ENCODE measurements around the gene THPO.

Gene THPO

GRCh38 chr3:184337399-184337714 lies 40.6 kb downstream of the THPO start, which contains the start of gene FAM131A:
Gene FAM131A (plus strand): TSS chr3:184337600. CDS start chr3:184337631, 31 bp downstream.
- H3K4me1 ChIP-seq (ENCODE audit: control insufficient read depth in 1 of 2, insufficient read depth in 1 of 2, low read depth in 1 of 2, low read length in 1 of 2): peaks cover 15 to 23% of the 10 kb centered on the region in 2 experiments
- H3K27ac ChIP-seq: peak within 1 kb of the TSS; percentile 88
- peaks cover 31% of the 10 kb centered on the region for H3K36me3 ChIP-seq
- no peaks in the 10 kb centered on the region for H3K9me3 ChIP-seq
- peaks cover 26% of the 10 kb centered on the region for H3K27me3 ChIP-seq
- peak within 1 kb of the TSS; percentile 79 to 95 for H3K4me3 ChIP-seq (ENCODE audit: low read depth in 1 of 2, low read length in 1 of 2)
- TF ChIP-seq CTCF (IDR thresholded peaks at IDR 0.05): no peak

GRCh38 chr3:184336547-184337398 lies 41.2 kb downstream of the THPO start:
- Histone ChIP-seq H3K36me3 (peaks cover 31% of the 10 kb centered on the region), H3K27ac (peak overlapping the region; percentile 88), H3K9me3 (no peaks in the 10 kb centered on the region), H3K4me3 (ENCODE audit: low read depth in 1 of 2, low read length in 1 of 2) (peak overlapping the region; percentile 79 to 95), H3K4me1 (ENCODE audit: control insufficient read depth in 1 of 2, insufficient read depth in 1 of 2, low read depth in 1 of 2, low read length in 1 of 2) (peaks cover 15 to 23% of the 10 kb centered on the region in 2 experiments), H3K27me3 (peaks cover 26% of the 10 kb centered on the region)
- TF ChIP-seq CTCF (IDR thresholded peaks at IDR 0.05): no peak

- peaks cover 15 to 23% of the 10 kb centered on the region in 2 experiments for H3K4me1 ChIP-seq (ENCODE audit: control insufficient read depth in 1 of 2, insufficient read depth in 1 of 2, low read depth in 1 of 2, low read length in 1 of 2)
- peak overlapping the region; percentile 79 to 95 for H3K4me3 ChIP-seq (ENCODE audit: low read depth in 1 of 2, low read length in 1 of 2)
- TF ChIP-seq CTCF (IDR thresholded peaks at IDR 0.05): no peak
Observed at GRCh38 chr3:184335661-184336546, 42.1 kb downstream of the THPO start.

GRCh38 chr3:184335291-184335660 lies 42.7 kb downstream of the THPO start:
- H3K27ac ChIP-seq: peak overlapping the region; percentile 88
- H3K27me3 ChIP-seq: peaks cover 26% of the 10 kb centered on the region
- H3K4me3 ChIP-seq (ENCODE audit: low read depth in 1 of 2, low read length in 1 of 2): peak overlapping the region; percentile 79 to 95
- H3K36me3 ChIP-seq: peaks cover 41% of the 10 kb centered on the region
- no peak for TF ChIP-seq CTCF (IDR thresholded peaks at IDR 0.05)
- no peaks in the 10 kb centered on the region for H3K9me3 ChIP-seq
- peaks cover 15 to 23% of the 10 kb centered on the region in 2 experiments for H3K4me1 ChIP-seq (ENCODE audit: control insufficient read depth in 1 of 2, insufficient read depth in 1 of 2, low read depth in 1 of 2, low read length in 1 of 2)

More at GRCh38 chr3:184335661-184336546, 42.1 kb downstream of the THPO start:
- Histone ChIP-seq H3K9me3 (no peaks in the 10 kb centered on the region), H3K36me3 (peaks cover 38% of the 10 kb centered on the region), H3K27ac (peak overlapping the region; percentile 88), H3K27me3 (peaks cover 26% of the 10 kb centered on the region)

- Histone ChIP-seq H3K9me3 (no peaks in the 10 kb centered on the region), H3K4me1 (ENCODE audit: control insufficient read depth in 1 of 2, insufficient read depth in 1 of 2, low read depth in 1 of 2, low read length in 1 of 2) (peaks cover 15 to 23% of the 10 kb centered on the region in 2 experiments), H3K27me3 (peaks cover 26% of the 10 kb centered on the region), H3K36me3 (peaks cover 48% of the 10 kb centered on the region), H3K27ac (peak overlapping the region; percentile 88), H3K4me3 (ENCODE audit: low read depth in 1 of 2, low read length in 1 of 2) (no peak overlapping the region)
- no peak for TF ChIP-seq CTCF (IDR thresholded peaks at IDR 0.05)
Observed at GRCh38 chr3:184334470-184335158, 43.4 kb downstream of the THPO start.
